Psoas muscle (tissue), 8 donors: ENCODE data around the gene FTO. TPM values are rescaled to one million over a fixed set of nuclear protein-coding genes. Genes with fewer than 3 reads are reported as not detected.

ENCODE experiments used
- ATAC-seq, 4 donors: fragments of 200-7000 bp; cut with Tn5 transposase; one replicate each; pipeline ENCODE4 v1.9.1; 2020; ENCODE audit warnings: moderate library complexity in 3 of 4, mild to moderate bottlenecking in 2 of 4
- DNase-seq, 2 donors: peaks; one replicate each; pipeline ENCODE4 v3.0.0-alpha.2; 2020
- H3K27ac ChIP-seq: fragments of 200-600 bp; one replicate; pipeline ENCODE4 v1.8.0; 2022
- H3K27me3 ChIP-seq, 3 donors: fragments of 200-600 bp in 1 of 3; one replicate each; pipeline versions ENCODE4 v1.6.1 to v1.8.0; 2013 to 2022; ENCODE audit warnings: low read length in 2 of 3, mild to moderate bottlenecking in 2 of 3, moderate library complexity in 1 of 3; ENCODE audit not compliant: insufficient read depth in 3 of 3
- H3K36me3 ChIP-seq, 2 donors: fragments of 200-600 bp in 1 of 2; one replicate each; pipeline versions ENCODE4 v1.6.1 to v1.8.0; 2013 to 2022; ENCODE audit warnings: low read depth in 1 of 2, mild to moderate bottlenecking in 1 of 2, moderate library complexity in 1 of 2; ENCODE audit not compliant: insufficient read depth in 1 of 2
- H3K4me1 ChIP-seq: fragments of 200-600 bp; one replicate; pipeline ENCODE4 v1.8.0; 2022
- H3K4me3 ChIP-seq: fragments of 200-600 bp; one replicate; pipeline ENCODE4 v1.8.0; 2022; ENCODE audit warnings: mild to moderate bottlenecking
- H3K9me3 ChIP-seq: fragments of 200-600 bp; one replicate; pipeline ENCODE4 v1.8.0; 2022
- WGBS, 3 donors: extraction: QIAGEN DNeasy Blood & Tissue Kit; methylation state at CpG; one replicate each; pipeline versions ENCODE4 v1.1.6 to v1.1.7; 2013; 5-methylcytosine and 5-hydroxymethylcytosine counted together
- intact Hi-C, 2 donors: fragments of 100-400 bp; cut with DNase I; formaldehyde crosslinking; loops; one replicate each; pipeline versions ENCODE4 v1.11.0 to v1.14.2; 2022
- polyA plus RNA-seq, 3 donors: library from polyadenylated mRNA; stranded (reverse); fragments of 200-250 nt; gene quantifications; one replicate each; pipeline ENCODE4 v1.2.3, GENCODE V29; 2013
- total RNA-seq, 4 donors: library from RNA; stranded (reverse); fragmentation: NEBNext Ultra II Directional in 2 of 4; extraction: Animal tissue kit (Norgen Biotek cat#: 25700) in 2 of 4; gene quantifications; one replicate each; pipeline versions ENCODE4 v1.2.1 to v1.2.4, GENCODE V29; 2021 to 2023
- TF ChIP-seq, protein P1 (sequence below): fragments of 200-600 bp; IDR thresholded peaks from one replicate; pipeline ENCODE4 v1.8.0; 2022; ENCODE audit warnings: antibody characterized with exemption
- donor health status: healthy with polysubstance abuse.
- donor health status: DM: no; HTN: no; CAD: no; lungs with moderate emphysema.
- donor health status: Bipolar disorder and iron deficiency.
- donor health status: healthy.
- donor health status: DM: yes; HTN: yes; CAD: no.
- donor health status: DM: no; HTN: no; CAD: no.
- donor health status: DM: no; HTN: no; CAD: no.
- donor health status: DM: yes; HTN: yes; CAD: no.

The FTO gene
- total and polyA plus RNA-seq, 7 donors, result 14.2 to 67.6 (median 47.4) TPM

DNA sequence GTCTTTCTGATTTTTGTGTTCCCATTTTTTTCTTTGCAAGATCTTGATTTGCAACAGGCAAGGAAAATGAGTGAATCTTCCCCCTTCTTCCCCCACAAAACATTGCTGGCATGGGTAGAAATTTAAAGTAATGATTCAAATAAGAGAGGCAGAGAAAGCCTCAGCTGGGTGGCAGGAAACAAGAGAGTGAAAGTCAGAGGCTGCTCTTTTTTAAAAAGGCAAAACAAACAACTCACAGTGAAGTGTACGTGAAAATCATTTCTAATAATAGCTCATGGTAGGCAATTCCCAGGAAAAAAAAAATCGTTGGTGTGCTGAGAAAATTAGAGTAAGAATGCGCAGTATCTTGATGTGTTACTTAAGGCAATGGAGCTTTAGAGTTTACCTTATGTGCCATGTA is 229.5 kb downstream of the FTO start:
- DNase-seq, result no peak
- peaks cover 0 to 17% of the 10 kb centered on the region in 2 donors for H3K36me3 ChIP-seq
- WGBS, 3 donors, result 24 to 44% (median 26%) methylated on average over 3 of the region's 3 CpGs
- H3K9me3 ChIP-seq, result no peaks in the 10 kb centered on the region
- intact Hi-C loops, result no loop called here
- ATAC-seq, result no peak
- H3K4me3 ChIP-seq, result no peak overlapping the region
- H3K27ac ChIP-seq, result no peak overlapping the region
- TF ChIP-seq, protein P1, sequence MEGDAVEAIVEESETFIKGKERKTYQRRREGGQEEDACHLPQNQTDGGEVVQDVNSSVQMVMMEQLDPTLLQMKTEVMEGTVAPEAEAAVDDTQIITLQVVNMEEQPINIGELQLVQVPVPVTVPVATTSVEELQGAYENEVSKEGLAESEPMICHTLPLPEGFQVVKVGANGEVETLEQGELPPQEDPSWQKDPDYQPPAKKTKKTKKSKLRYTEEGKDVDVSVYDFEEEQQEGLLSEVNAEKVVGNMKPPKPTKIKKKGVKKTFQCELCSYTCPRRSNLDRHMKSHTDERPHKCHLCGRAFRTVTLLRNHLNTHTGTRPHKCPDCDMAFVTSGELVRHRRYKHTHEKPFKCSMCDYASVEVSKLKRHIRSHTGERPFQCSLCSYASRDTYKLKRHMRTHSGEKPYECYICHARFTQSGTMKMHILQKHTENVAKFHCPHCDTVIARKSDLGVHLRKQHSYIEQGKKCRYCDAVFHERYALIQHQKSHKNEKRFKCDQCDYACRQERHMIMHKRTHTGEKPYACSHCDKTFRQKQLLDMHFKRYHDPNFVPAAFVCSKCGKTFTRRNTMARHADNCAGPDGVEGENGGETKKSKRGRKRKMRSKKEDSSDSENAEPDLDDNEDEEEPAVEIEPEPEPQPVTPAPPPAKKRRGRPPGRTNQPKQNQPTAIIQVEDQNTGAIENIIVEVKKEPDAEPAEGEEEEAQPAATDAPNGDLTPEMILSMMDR, result no peak
- peaks cover 10% of the 10 kb centered on the region for H3K4me1 ChIP-seq
- H3K27me3 ChIP-seq, result no peaks in the 10 kb centered on the region

DNA sequence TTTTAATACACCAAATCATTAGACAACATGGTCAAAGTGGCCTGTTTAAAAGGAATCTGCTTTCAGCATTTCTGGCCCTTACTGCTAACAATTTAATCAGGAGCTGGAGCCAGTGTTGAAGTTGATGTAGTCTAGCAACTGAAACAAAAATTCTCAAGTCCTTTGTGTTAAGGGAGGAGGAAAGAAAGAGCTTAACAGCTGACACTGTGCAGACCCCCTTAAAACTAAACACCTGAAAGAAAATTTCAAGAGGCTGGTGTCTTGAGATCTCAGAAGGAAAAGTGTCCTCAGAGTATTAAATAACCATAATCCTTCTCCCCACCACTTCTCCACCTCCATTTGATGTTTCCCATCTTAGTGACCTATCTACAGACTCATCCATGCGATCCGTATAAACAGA is 232.1 kb downstream of the FTO start:
- H3K36me3 ChIP-seq, result peaks cover 0 to 17% of the 10 kb centered on the region in 2 donors
- TF ChIP-seq, protein P1, result no peak
- no peaks in the 10 kb centered on the region for H3K27me3 ChIP-seq
- 89 to 96% (median 92%) methylated on average over 2 of the region's 2 CpGs for WGBS, 3 donors
- no peak for ATAC-seq
- DNase-seq, result no peak
- H3K4me3 ChIP-seq, result no peak overlapping the region
- no peaks in the 10 kb centered on the region for H3K9me3 ChIP-seq
- H3K27ac ChIP-seq, result no peak overlapping the region
- intact Hi-C loops, result no loop called here
- peaks cover 10% of the 10 kb centered on the region for H3K4me1 ChIP-seq

DNA sequence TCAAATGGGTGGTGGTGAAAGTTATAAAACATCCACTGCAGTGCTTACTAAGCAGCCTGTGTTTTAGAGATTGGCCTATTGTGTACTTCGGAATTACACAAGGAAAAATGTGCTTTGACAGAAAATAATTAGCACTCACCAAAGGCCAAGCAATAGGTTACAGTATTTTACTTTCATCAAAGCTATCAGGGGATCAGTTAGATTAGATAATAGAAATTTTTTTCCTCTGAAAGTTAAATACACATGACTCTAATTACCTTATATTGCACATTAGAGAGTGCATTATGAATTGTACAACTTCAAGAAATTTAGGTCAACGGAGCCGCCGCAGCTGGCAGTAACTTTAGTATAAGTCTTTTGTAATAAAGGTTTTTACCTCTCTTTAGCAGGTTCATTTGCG is 232.6 kb downstream of the FTO start:
- no peak for ATAC-seq
- TF ChIP-seq, protein P1, result no peak
- Histone ChIP-seq H3K36me3 (peaks cover 0 to 17% of the 10 kb centered on the region in 2 donors), H3K4me1 (peaks cover 10% of the 10 kb centered on the region), H3K27me3 (no peaks in the 10 kb centered on the region), H3K9me3 (no peaks in the 10 kb centered on the region), H3K27ac (no peak overlapping the region), H3K4me3 (no peak overlapping the region)
- WGBS, 3 donors, result 97% methylated on average over 5 of the region's 5 CpGs
- intact Hi-C loops, result no loop called here
- no peak for DNase-seq

DNA sequence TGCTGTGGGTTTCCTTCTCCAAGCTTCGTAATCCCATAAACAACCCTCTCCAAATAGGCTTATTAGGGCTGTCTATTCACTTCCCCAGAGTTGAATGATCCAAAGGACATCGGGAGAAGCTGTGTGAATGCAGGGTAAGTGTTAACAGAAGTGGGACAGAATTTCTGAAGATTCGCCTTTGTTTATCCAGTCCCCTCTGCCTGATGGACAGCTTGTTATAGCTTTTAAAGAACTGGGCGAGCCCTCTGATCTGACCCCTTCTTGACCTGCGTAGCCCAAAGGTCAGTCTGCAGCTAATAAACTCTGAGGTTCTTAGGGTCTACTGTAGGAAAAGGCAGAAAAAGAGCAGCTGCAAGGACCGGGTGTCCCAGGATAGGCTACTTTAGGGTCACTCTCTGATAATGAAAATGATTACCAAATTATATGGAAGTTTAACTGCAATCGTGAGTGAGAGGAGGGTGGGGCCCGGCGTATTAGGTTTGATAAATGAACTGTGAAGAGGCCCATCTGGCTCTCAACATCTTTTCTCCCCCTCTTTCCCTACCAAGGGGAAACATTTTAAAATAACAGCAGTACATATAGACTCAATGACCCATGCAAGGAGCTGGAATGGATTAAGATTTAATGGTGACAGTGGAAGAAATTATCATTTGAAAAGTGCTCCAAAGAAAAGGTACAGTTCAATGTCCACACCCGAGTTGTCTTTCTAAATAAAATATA is 233.4 kb downstream of the FTO start:
- 79 to 83% (median 82%) methylated on average over 10 of the region's 10 CpGs for WGBS, 3 donors
- intact Hi-C loops, result no loop called here
- no peaks in the 10 kb centered on the region for H3K9me3 ChIP-seq
- no peak overlapping the region for H3K4me3 ChIP-seq
- H3K4me1 ChIP-seq, result peaks cover 10% of the 10 kb centered on the region
- no peak for ATAC-seq
- no peak overlapping the region for H3K27ac ChIP-seq
- TF ChIP-seq, protein P1, result no peak
- H3K36me3 ChIP-seq, result peaks cover 0 to 17% of the 10 kb centered on the region in 2 donors
- no peaks in the 10 kb centered on the region for H3K27me3 ChIP-seq
- DNase-seq, result no peak

DNA sequence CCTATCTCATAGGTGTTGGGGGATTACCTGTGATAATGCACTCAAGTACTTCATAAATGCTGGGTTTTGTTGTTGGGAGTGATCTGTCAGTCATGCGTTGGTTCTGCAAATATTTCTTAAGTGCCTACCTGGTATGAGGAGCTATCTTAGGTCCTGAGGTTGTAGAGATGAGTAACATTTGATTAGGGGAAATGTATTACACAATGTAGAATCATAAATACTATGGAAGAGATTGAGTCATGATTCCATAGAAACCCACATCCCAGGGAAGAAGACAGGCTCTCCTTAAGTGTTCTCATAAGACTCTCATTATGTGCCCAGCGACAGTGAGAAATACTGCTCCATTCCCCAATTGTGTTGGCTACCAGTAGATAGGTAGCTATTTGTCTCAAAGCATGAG is 240.1 kb downstream of the FTO start:
- TF ChIP-seq, protein P1, result no peak
- WGBS, 3 donors, result 94 to 99% (median 97%) methylated on average over 2 of the region's 2 CpGs
- H3K36me3 ChIP-seq, result no peaks in the 10 kb centered on the region
- H3K27me3 ChIP-seq, result no peaks in the 10 kb centered on the region
- no peak for ATAC-seq
- no peak overlapping the region for H3K4me3 ChIP-seq
- peaks cover 14% of the 10 kb centered on the region for H3K4me1 ChIP-seq
- H3K27ac ChIP-seq, result no peak overlapping the region
- H3K9me3 ChIP-seq, result no peaks in the 10 kb centered on the region
- intact Hi-C loops, result loop anchor here in 1 of 2 donors (10.0 kb wide), 2 partner anchors 341 to 991 kb away; partner anchors contain the start of genes IRX3 and IRX5
- no peak for DNase-seq
